Transverse colon (tissue), 4 donors: ENCODE data around the gene ZNF141.
A peak's percentile ranks its signal among the peaks of the same experiment; 100 is the strongest.

Source experiments
- EP300 ChIP-seq: sonication (generic); formaldehyde crosslinking; IDR thresholded peaks from one replicate; pipeline ENCODE4 v1.6.1; 2017; ENCODE audit warnings: antibody characterized with exemption, low read depth
- POLR2A ChIP-seq: fragments of 450-650 bp; IDR thresholded peaks from one replicate; pipeline ENCODE4 v1.6.1; 2016; ENCODE audit warnings: antibody characterized with exemption, mild to moderate bottlenecking, moderate library complexity
- POLR2AphosphoS5 ChIP-seq, 3 donors: sonication (generic); formaldehyde crosslinking; IDR thresholded peaks; one replicate each; pipeline ENCODE4 v1.6.1; 2016; ENCODE audit warnings: antibody characterized with exemption in 3 of 3
- TF ChIP-seq, protein P1 (sequence below), 5 experiments: fragments of 200-600 bp in 3 of 5; fragments of 450-650 bp in 2 of 5; sonication (generic) in 3 of 5; IDR thresholded peaks; 1 replicate in 2 of 5; 2 replicates in 3 of 5; pipeline ENCODE4 v1.5.1; 2016 to 2017; ENCODE audit warnings: antibody characterized with exemption in 5 of 5, inconsistent platforms in 3 of 5, mild to moderate bottlenecking in 2 of 5, moderate library complexity in 1 of 5

DNA sequence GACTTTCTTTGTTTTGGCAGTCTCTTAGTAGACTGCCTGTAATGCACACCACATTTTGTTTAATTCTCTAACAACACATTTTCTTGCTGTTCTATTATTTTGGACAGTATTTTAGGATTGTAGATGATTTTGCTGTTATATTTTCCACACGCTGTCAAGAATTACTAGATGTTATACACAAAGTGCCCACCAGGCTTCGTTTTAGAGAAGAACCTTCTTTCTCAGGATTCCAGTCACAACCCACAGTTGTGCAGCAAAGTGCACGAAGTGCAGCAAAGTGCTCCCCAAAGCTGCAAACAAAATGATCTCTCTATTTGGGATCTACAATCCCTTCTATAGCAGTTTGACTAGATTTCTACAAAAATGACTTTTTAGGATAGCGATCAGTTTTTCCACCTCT lies 2.4 kb downstream of the ZNF141 start:
- no peak for TF ChIP-seq POLR2A
- TF ChIP-seq, protein P1, sequence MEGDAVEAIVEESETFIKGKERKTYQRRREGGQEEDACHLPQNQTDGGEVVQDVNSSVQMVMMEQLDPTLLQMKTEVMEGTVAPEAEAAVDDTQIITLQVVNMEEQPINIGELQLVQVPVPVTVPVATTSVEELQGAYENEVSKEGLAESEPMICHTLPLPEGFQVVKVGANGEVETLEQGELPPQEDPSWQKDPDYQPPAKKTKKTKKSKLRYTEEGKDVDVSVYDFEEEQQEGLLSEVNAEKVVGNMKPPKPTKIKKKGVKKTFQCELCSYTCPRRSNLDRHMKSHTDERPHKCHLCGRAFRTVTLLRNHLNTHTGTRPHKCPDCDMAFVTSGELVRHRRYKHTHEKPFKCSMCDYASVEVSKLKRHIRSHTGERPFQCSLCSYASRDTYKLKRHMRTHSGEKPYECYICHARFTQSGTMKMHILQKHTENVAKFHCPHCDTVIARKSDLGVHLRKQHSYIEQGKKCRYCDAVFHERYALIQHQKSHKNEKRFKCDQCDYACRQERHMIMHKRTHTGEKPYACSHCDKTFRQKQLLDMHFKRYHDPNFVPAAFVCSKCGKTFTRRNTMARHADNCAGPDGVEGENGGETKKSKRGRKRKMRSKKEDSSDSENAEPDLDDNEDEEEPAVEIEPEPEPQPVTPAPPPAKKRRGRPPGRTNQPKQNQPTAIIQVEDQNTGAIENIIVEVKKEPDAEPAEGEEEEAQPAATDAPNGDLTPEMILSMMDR (IDR thresholded peaks at IDR 0.05) = peak in 3 of 5 experiments; percentile 11 to 18 (median 18)
- no peak for TF ChIP-seq POLR2AphosphoS5 (IDR thresholded peaks at IDR 0.05)
- TF ChIP-seq EP300 = no peak
